Stimulated activated CD8-positive, alpha-beta memory T cell treated with anti-CD3 and anti-CD28 coated beads, Interleukin-4, amount 100 ng/mL, for 4 hours (primary cell): ENCODE measurements around the gene ZNF615.
A peak's percentile ranks its signal among the peaks of the same experiment; 100 is the strongest.
"Not testable (repeated sequence)": the region's sequence is repeated elsewhere in the genome, so short reads cannot be mapped to it uniquely, and the experiment has no call there.

Experiments used
- DNase-seq, 2 donors: peaks; one replicate each; pipeline ENCODE4 v3.0.0-alpha.2; 2020; ENCODE audit warnings: low read depth in 2 of 2, low spot score in 1 of 2

The ZNF615 gene

DNA sequence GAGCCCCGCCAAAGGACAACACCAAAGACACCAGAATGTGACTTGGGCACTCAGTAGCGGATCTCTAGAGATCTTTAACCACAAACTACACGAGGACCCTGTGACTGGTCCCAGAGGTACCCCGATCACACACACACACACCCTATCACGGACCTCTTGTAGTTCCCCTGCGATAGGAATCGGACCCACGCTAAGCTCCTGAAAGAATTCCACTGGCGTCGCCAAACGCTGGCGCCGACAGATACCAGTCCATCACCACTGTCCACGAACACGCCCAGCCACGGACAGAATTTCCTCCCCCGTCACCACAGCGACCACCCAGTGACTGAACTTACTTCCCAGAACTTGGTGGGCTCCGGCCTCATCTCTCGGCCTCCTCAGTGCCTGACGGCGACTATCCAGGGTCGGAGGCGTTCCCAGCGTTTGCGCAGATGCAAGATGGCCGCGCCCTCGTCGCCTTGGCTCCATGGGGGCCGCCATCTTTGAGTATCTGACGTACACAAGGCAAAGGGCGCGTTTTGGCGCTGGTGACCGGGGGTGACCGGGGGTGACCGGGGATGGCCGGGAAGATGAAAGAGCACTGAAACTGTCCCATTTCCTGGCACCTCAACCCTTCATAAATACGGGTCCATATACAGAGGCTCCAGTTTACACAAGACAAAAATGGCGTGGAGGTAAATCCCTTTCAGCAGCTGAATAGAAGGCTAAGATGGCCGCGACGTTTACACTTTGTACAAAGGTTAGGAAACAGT, at the start of gene ZNF615:
Gene ZNF615, minus strand, starts transcription at position 406 of the 752 bp plus-strand sequence. CDS start 4,500 bp downstream, outside the sequence.
- DNase-seq = peak; percentile 73 to 74

DNA sequence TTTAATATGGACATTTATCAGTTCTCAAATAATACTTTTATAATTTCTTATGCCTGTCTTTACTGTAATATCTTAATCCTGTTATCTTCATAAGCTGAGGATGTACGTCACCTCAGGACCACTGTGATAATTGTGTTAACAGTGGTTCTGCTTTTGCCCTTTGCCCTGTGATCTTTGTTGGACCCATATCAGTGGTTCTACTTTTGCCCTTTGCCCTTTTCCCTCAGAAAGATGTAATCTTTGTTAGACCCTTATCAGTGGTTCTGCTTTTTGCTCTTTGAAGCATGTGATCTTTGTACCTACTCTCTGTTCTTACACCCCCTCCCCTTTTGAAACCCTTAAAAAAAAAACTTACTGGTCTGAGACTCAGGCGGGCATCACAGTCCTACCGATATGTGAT, 48.5 kb upstream of the ZNF615 start:
- DNase-seq = not testable (repeated sequence)

DNA sequence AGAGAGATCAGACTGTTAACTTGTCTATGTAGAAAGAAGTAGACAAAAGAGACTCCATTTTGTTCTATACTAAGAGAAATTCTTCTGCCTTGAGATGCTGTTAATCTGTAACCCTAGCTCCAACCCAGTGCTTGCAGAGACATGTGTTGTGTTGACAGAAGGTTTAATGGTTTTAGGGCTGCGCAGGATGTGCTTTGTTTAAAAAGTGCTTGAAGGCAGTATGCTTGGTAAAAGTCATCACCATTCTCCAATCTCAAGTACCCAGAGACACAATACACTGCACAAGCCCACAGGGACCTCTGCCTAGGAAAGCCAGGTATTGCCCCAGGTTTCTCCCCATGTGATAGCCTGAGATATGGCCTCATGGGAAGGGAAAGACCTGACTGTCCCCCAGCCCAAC, 43.7 kb upstream of the ZNF615 start:
- DNase-seq = not testable (repeated sequence)

DNA sequence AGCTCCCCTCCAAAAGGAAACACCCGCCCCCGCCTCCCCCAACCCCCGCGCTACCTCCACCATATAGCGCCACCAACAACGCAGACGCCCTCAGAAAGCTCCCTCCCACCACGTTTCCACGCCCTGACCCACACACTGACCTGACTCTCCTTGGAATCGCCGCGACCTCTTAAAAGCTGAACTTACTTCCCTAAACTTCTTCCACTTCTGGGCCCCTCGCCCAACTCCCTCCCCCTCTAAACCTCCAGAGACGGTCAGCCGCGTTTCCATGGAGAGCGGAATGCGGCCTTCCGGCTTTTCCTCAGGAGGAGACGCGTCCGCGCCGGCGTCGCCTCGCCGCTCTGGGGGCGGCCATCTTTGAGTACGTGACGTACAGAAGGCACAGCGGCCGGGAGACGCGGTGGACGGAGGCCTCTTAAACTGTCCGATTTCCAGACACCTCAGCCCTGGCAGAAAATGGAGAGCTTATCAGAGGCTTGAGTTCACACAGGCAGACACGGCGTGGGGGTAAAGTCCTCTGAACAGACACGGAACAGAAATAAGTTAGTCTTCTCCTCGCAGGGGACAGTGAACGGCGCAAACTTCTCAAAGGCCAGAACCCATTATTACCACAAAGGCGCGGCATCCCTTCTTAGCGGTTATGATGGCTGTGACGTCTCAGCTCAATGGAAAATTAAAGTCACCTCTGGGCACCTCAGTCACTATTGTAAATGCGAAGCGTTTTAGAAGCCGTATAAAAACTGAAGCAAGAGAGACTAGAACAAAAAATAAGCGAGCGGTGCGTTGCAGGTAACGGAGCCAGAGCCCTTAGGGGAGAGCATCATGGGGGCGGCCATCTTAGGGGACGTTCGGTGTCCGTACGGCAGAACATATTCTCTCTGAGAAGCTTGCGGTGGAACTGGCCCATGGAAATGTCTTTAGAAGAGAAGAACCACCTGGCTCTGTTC, 40.8 kb upstream of the ZNF615 start, which contains the start of gene ZNF432:
Gene ZNF432, minus strand, starts transcription at position 284 of the 947 bp plus-strand sequence. CDS start 1,970 bp downstream, outside the sequence.
- peak; percentile 60 to 70 for DNase-seq

DNA sequence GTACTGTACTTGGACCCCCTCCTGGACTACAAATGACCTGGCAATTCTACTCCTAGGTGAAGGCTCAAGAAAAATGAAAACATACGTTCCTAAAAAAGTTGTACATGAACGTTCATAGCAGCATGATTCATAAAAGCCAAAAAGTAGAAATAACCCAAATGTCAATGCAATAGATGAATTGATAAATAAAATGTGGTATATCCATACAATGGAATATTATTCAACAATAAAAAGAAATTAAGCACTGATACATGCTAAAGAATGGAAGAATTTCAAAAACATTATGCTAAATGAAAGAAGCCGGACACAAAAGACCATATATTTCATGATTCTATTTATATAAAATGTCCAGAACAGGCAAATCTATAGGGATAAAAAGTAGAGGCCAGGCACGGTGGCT, 31.2 kb upstream of the ZNF615 start:
- no peak for DNase-seq

DNA sequence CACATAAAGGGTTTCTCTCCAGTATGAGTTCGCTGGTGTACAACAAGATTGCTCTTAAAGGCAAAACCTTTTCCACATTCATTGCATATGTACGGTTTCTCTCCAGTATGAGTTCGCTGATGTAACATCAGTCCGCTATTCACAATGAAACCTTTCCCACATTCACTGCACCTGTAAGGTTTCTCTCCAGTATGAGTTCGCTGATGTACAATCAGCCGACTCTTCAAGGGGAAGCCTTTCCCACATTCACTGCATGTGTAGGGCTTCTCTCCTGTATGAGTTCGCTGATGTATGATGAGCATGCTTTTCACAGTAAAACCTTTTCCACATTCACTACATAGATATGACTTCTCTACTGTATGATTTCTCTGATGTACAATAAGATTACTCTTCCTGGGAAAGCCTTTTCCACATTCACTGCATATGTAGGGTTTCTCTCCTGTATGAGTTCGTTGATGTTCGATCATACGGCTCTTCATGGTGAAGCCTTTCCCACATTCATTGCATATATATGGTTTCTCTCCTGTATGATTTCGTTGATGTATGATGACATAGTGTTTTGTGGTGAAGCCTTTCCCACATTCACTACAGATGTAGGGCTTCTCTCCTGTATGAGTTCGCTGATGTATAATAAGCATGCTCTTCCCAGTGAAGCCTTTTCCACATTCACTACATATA, 26.2 kb upstream of the ZNF615 start:
- no peak for DNase-seq

DNA sequence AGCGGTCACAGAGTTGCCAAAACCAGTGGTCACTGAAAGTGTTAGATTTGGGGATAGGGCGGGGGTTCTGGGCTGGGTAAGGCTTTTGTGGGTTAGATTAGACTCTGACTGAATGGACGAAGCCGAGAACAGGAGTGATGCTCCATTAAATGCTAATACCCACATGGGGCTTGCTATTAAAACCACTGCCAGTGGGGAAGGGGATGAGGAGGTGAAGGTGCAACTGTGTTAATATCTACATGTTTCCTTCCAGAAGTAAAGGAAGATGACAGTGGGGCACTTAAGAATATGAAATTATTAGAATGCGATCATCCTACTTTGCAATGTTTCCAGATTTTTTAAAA, 20.7 kb upstream of the ZNF615 start:
- DNase-seq = no peak

DNA sequence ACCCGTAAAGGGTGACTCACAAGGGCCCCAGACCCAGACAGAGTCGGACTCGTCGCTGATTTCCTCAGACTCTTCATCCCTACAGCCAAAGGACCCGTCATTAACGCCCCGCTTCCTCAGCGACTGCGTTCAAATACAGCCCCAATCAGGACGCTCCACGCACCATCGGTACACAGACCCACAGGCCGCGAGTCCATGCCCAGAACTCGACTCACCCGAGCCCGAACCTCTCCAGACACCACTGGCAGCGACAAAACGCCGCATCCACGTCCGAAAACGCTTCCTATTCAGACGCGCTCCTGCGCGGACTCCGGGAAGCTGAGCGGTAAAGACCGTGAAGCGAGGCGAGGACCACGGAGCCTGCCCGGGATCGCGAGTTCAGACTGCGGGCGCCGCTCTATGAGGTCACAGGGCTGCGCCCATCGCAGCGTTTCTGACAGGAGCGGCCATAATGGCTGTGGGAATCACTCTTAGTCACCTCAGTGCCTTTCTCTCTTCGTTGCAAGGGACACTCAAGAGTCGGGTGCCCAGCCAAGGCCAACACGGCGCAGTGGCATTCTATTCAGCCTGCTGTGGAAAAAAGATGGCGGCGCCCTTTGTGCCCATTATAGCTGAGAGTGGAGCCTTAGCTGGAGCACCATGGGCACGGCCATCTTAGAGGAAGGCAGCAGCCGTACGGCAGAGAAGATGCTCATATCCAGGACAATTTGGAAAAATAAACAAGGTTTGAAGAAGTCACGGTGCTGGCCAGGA, 20.2 kb upstream of the ZNF615 start, which contains the start of gene ZNF614:
Gene ZNF614, minus strand, starts transcription at position 353 of the 753 bp plus-strand sequence. CDS start 2,634 bp downstream, outside the sequence.
- peak; percentile 72 for DNase-seq

DNA sequence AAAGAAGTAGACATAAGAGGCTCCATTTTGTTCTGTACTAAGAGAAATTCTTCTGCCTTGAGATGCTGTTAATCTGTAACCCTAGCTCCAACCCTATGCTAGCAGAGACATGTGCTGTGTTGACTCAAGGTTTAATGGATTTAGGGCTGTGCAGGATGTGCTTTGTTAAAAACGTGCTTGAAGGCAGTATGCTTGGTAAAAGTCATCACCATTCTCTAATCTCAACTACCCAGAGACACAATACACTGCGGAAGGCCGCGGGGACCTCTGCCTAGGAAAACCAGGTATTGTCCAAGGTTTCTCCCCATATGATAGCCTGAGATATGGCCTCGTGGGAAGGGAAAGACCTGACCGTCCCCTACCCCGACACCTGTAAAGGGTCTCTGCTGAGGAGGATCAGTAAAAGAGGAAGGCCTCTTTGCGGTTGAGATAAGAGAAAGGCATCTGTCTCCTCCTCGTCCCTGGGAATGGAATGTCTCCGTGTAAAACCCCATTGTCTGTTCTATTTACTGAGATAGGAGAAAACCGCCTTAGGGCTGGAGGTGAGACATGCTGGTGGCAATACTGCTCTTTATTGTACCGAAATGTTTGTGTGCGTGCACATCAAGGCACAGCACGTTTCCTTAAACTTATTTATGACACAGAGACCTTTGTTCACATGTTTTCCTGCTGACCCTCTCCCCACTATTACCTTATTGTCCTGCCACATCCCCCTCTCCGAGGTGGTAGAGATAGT, 18.4 kb upstream of the ZNF615 start:
- not testable (repeated sequence) for DNase-seq

DNA sequence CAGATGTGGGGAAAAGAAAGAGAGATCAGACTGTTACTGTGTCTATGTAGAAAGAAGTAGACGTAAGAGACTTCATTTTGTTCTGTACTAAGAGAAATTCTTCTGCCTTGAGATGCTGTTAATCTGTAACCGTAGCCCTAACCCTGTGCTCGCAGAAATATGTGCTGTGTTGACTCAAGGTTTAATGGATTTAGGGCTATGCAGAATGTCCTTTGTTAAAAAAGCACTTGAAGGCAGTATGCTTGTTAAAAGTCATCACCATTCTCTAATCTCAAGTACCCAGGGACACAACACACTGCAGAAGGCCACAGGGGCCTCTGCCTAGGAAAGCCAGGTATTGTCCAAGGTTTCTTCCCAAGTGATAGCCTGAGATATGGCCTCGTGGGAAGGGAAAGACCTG, 16.5 kb upstream of the ZNF615 start:
- not testable (repeated sequence) for DNase-seq

DNA sequence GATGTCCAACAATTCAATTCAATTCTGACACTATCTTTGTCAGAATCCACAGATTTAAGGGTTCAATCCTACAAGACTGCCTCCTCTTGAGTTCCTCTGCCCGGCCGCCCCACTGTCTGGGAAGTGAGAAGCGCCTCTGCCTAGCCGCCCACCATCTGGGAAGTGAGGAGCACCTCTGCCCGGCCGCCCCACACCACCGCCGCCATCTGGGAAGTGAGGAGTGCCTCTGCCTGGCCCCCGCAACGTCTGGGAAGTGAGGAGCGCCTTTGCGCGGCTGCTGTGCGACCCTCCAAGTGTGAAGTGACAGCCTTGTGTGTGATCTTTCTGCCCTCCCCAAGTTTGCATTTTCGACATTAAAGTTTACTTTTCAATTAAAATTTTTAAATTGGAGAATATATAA, 14.2 kb upstream of the ZNF615 start:
- DNase-seq = no peak

DNA sequence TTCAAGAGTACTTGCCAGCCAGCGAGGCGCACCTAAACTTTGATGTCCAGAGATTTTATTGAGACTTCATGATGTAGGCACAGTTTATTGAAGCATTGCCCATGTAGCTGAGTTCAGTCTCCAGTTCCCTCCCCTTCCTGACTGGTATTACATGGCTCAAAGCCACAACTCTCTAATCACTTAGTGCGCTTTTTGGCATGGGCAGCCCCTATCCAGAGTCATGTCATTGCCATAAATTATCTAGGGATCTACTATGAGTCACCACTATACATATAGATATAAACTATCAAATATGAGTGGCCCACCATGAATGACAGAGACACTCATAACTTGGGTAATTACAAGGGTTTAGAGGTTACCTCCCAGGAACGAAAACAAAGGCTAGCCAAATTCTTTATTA, 12.5 kb upstream of the ZNF615 start:
- no peak for DNase-seq

DNA sequence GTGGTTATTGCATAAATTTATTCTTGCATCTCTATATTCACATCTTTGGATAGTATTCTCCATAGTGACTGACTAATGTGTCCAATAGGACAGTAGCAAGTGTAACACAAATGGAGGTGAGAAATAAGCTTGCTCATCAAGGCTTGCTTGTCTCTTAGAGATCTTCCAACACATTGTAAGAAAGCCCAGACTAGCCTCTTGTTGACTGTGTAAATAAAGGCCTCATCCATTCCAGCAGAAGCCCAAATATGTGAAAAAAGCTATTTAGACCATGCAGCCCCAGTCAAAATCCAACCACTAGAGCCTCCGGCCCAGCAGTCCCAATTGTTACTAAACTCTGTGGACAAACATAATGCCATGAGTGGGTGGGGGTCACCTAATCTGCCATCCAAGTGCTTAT, 2.7 kb upstream of the ZNF615 start:
- no peak for DNase-seq

DNA sequence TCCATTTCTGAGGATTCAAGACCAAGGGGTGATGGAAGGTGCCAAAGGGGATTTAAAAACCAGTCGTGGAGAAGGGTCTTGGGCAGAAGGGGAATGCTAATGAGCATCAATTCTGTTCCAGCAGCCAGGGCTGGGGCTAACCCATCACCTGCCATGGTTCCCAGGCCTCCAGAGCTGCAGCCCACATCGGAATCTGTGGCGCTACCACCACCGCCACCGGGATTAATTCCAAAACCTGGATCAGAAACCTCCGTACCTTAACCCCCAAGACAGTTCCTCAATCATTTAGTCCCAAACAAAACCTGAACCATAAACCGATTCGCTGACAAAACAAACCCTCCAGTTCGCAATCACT, 583 bp downstream of the ZNF615 start:
- no peak for DNase-seq

DNA sequence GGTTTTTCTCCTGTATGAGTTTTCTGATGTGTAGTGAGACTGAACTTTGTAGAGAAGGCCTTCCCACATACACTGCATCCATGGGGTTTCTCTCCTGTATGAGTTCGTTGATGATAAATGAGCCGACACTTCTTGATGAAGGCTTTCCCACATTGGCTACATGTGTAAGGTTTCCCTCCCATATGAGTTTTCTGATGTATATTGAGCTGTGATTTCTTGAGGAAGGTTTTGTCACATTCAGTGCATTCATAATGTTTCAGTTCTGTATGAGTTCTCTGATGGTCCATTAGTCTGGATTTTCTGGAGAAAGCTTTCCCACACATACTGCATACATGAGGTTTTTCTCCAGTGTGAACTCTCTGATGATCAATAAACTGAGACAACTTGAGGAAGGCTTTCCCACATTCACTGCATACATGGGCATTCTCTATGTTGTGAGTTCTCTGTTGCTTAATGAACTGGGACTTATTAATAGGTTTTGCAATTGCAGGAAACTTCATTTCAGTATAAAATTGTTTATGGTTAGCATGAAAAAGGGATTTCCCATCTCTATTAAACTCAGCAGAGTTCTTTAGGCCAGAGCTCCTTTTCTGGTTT, 13.9 kb downstream of the ZNF615 start:
- no peak for DNase-seq

DNA sequence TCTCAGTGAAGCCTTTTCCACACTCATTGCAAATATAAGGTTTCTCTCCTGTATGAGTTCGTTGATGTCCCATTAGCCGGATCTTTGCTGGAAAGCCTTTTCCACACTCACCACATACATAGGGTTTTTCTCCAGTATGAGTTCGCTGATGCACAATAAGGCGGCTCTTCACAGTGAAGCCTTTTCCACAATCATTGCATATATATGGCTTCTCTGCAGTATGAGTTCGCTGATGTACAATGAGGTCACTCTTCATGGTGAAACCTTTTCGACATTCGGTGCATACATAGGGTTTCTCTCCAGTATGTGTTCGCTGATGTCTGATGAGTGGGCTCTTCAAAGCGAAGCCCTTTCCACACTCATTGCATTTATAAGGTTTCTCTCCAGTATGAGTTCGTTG, 14.6 kb downstream of the ZNF615 start:
- DNase-seq = no peak

DNA sequence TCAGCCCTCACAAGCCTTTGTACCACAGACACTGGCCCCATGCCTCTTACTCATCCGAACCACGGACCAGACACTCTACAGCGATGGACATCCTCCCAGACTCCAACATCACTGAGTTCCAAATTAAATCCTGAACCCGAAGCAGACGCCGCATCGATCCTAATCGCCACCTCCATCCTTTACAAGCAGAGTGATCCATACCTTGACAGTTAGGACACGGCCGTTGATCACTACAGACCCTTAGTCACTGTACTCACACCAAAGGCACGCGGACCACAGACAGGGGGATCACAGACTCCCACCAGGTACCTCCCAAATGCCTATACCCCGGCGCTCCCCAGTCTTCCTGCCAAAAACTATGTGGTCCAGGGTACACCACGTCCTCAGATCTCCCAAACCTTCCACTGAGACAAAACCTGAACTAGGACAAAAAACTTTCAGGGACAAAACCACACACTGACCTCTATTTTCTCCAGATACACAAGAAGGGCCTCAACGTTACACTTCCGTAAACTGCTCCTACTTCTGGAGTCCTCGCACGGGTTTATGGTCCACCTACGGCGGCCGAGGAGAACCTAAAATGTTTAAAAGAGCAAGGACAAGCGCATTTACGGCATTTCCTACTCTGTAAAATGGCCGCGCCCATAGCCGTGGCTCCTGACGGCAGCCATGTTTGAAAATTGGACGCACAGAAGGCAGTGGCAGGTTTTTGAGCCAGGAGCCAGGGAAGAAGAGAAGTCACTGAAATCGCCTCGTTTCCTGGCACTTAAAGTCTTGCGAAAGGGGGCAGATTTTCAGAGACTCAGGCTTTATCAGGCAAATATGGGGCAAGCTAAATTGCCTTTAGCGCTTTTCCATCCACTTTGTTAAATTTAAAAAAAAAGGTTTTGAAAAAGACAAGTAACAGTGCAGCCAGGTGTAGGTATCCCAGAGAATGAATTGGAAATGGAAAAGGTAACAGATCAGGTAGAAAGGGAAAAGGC, 21.4 kb downstream of the ZNF615 start, which contains the start of gene ZNF350:
Gene ZNF350, minus strand, starts transcription at position 532 of the 983 bp plus-strand sequence. CDS start 12,480 bp downstream, outside the sequence.
- DNase-seq = peak; percentile 68 to 76

DNA sequence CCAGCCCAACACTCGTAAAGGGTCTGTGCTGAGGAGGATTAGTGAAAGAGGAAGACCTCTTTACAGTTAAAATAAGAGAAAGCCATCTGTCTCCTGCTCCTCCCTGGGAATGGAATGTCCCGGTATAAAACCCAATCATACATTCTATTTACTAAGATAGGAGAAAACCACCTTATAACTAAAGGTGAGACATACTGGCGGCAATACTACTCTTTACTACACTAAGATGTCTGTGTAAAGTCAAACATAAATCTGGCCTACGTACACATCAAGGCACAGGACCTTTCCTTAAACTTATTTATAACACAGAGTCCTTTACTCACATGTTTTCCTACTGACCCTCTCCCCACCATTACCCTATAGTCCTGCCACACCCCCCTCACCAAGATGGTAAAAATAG, 24.6 kb downstream of the ZNF615 start:
- DNase-seq = no peak
